ENCODE measurements around the gene MTMR1.

MTMR1 gene

GRCh38 chrX:150692831-150693724 lies at the start of gene MTMR1:
MTMR1 (plus strand) TSS chrX:150693396; CDS start chrX:150693531, 135 bp downstream.
- DNase-seq (ENCODE audit: low spot score) = peak; percentile 38

GRCh38 chrX:150643958-150644357 lies 49.2 kb upstream of the MTMR1 start:
- DNase-seq (ENCODE audit: low spot score) = no peak

- no peak for DNase-seq (ENCODE audit: low spot score)
These were observed 48.8 kb upstream of the MTMR1 start for GRCh38 chrX:150644422-150644821.

GRCh38 chrX:150647331-150647730 lies 45.9 kb upstream of the MTMR1 start:
- DNase-seq (ENCODE audit: low spot score) = no peak

- DNase-seq (ENCODE audit: low spot score) = no peak
These were observed 44.8 kb upstream of the MTMR1 start for GRCh38 chrX:150648296-150648940.

GRCh38 chrX:150649096-150649870 lies 43.9 kb upstream of the MTMR1 start:
- DNase-seq (ENCODE audit: low spot score) = peak; percentile 4

- no peak for DNase-seq (ENCODE audit: low spot score)
These were observed 41.3 kb upstream of the MTMR1 start for GRCh38 chrX:150651906-150652305.

GRCh38 chrX:150655788-150656187 lies 37.4 kb upstream of the MTMR1 start:
- DNase-seq (ENCODE audit: low spot score) = no peak

GRCh38 chrX:150663073-150663472 lies 30.1 kb upstream of the MTMR1 start:
- no peak for DNase-seq (ENCODE audit: low spot score)

- DNase-seq (ENCODE audit: low spot score) = no peak
These were observed 28.9 kb upstream of the MTMR1 start for GRCh38 chrX:150664290-150664689.

- DNase-seq (ENCODE audit: low spot score) = no peak
These were observed 17.0 kb upstream of the MTMR1 start for GRCh38 chrX:150676221-150676620.

- DNase-seq (ENCODE audit: low spot score) = no peak
These were observed 12.2 kb upstream of the MTMR1 start for GRCh38 chrX:150680974-150681373.

GRCh38 chrX:150683112-150683511 lies 10.1 kb upstream of the MTMR1 start:
- no peak for DNase-seq (ENCODE audit: low spot score)

GRCh38 chrX:150683536-150684146 lies 9.6 kb upstream of the MTMR1 start:
- DNase-seq (ENCODE audit: low spot score) = peak; percentile 73

- DNase-seq (ENCODE audit: low spot score) = no peak
These were observed 4.2 kb upstream of the MTMR1 start for GRCh38 chrX:150688911-150689451.

GRCh38 chrX:150690126-150690525 lies 3.1 kb upstream of the MTMR1 start:
- peak; percentile 20 for DNase-seq (ENCODE audit: low spot score)

GRCh38 chrX:150692296-150692695 lies 900 bp upstream of the MTMR1 start:
- DNase-seq (ENCODE audit: low spot score) = no peak

- peak; percentile 58 for DNase-seq (ENCODE audit: low spot score)
These were observed 754 bp downstream of the MTMR1 start for GRCh38 chrX:150693725-150694574.

GRCh38 chrX:150694738-150695410 lies 1.7 kb downstream of the MTMR1 start:
- peak; percentile 41 for DNase-seq (ENCODE audit: low spot score)

GRCh38 chrX:150696331-150696730 lies 3.1 kb downstream of the MTMR1 start:
- no peak for DNase-seq (ENCODE audit: low spot score)

Data from CD4-positive, alpha-beta T cell treated with Interleukin-2 at 100 ng/mL for 4 hours (primary cell).